Fibroblast of lung (primary cell): ENCODE results near the gene NBEAL1.

Experiments
- EZH2 ChIP-seq: IDR thresholded peaks from 2 replicates; pipeline ENCODE4 v1.5.1; 2012; ENCODE audit warnings: low read length, control low read depth, mild to moderate bottlenecking; ENCODE audit errors: missing control alignments
- TF ChIP-seq, protein P1 (sequence below), 2 donors: IDR thresholded peaks in 1 of 2; conservative IDR thresholded peaks in 1 of 2; 1 replicate in 1 of 2; 2 replicates in 1 of 2; pipeline ENCODE4 v1.5.1; 2011 to 2012; ENCODE audit warnings: low read length in 2 of 2, control low read depth in 1 of 2, inconsistent platforms in 1 of 2, low read depth in 1 of 2, mild to moderate bottlenecking in 1 of 2

DNA sequence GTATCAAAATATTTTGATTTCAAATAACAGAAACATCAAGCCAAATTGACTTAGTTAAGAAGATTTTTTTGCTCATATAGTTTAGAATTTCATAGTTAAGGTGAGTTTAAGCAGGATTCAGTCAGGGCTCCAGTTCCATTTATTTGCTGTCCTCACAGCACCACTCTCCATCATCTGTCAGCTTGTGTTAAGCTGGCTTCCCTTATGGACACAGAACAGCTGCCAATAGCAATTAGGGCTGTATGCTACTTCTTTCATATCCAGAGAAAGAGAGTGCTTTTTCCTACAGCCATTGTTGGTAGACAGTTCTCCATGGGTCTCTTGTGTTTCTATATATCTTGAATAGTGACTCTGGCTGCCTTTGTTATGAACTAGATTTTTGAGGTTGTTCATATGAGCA lies 128.7 kb downstream of the NBEAL1 start:
- TF ChIP-seq, protein P1, sequence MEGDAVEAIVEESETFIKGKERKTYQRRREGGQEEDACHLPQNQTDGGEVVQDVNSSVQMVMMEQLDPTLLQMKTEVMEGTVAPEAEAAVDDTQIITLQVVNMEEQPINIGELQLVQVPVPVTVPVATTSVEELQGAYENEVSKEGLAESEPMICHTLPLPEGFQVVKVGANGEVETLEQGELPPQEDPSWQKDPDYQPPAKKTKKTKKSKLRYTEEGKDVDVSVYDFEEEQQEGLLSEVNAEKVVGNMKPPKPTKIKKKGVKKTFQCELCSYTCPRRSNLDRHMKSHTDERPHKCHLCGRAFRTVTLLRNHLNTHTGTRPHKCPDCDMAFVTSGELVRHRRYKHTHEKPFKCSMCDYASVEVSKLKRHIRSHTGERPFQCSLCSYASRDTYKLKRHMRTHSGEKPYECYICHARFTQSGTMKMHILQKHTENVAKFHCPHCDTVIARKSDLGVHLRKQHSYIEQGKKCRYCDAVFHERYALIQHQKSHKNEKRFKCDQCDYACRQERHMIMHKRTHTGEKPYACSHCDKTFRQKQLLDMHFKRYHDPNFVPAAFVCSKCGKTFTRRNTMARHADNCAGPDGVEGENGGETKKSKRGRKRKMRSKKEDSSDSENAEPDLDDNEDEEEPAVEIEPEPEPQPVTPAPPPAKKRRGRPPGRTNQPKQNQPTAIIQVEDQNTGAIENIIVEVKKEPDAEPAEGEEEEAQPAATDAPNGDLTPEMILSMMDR (conservative IDR thresholded peaks at IDR 0.05 in 1 of 2, IDR thresholded peaks at IDR 0.05 in 1 of 2; ENCODE audit: low read depth in 1 of 2, low read length in 2 of 2), result no peak
- no peak for TF ChIP-seq EZH2
